H1 (cell line): ENCODE measurements around the gene ADD3. TPM values are rescaled to one million over a fixed set of nuclear protein-coding genes. Genes with fewer than 3 reads are reported as not detected.

Experiments
- CTCF ChIA-PET: fragments of 300-600 bp; sonication (Branson Sonifier 250); formaldehyde crosslinking; loops from one replicate; lab custom pipeline; 2021; ENCODE audit not compliant: partially characterized antibody; lab: Charles Lee
- POLR2A ChIA-PET: fragments of 300-600 bp; sonication (Branson Sonifier 250); formaldehyde crosslinking; loops from one replicate; lab custom pipeline; 2021; ENCODE audit warnings: inconsistent platforms; ENCODE audit not compliant: partially characterized antibody; lab: Charles Lee
- DNase-seq, 2 experiments: peaks; one replicate each; pipeline versions ENCODE4 v3.0.0 to v3.0.0-alpha.2; 2010 to 2022; ENCODE audit warnings: low spot score in 2 of 2, low read depth in 1 of 2, mixed read lengths in 1 of 2
- FAIRE-seq: peaks from 2 replicates; lab custom pipeline; 2011; peaks lifted over from hg19 to GRCh38; lab: Jason Lieb, UNC
- H2AFZ ChIP-seq: 2 replicates; pipeline ENCODE4 v1.8.1; 2012; ENCODE audit warnings: low read length, inconsistent platforms
- H2AK5ac ChIP-seq: 2 replicates; pipeline ENCODE4 v1.6.1; 2013; ENCODE audit warnings: low read depth, low read length
- H2BK120ac ChIP-seq: replicated peaks from 2 replicates; pipeline ENCODE3; 2013; ENCODE audit warnings: low read depth, low read length, inconsistent platforms
- H2BK12ac ChIP-seq: 2 replicates; pipeline ENCODE4 v1.6.1; 2013; ENCODE audit warnings: low read depth, low read length
- H2BK15ac ChIP-seq: 2 replicates; pipeline ENCODE4 v1.6.1; 2013; ENCODE audit warnings: low read length
- H2BK20ac ChIP-seq: 2 replicates; pipeline ENCODE4 v1.6.1; 2013; ENCODE audit warnings: low read length
- H2BK5ac ChIP-seq: 2 replicates; pipeline ENCODE4 v1.6.1; 2013; ENCODE audit warnings: low read depth, low read length
- H3K14ac ChIP-seq: 2 replicates; pipeline ENCODE4 v1.6.1; 2013; ENCODE audit warnings: inconsistent platforms; ENCODE audit not compliant: insufficient read length
- H3K18ac ChIP-seq: 2 replicates; pipeline ENCODE4 v1.6.1; 2013; ENCODE audit warnings: low read length; ENCODE audit errors: extremely low read depth
- H3K23ac ChIP-seq: 2 replicates; pipeline ENCODE4 v1.6.1; 2013; ENCODE audit warnings: inconsistent platforms; ENCODE audit not compliant: insufficient read length
- H3K23me2 ChIP-seq: 2 replicates; pipeline ENCODE4 v1.6.1; 2013; ENCODE audit warnings: low read depth, low read length
- H3K27ac ChIP-seq: 2 replicates; pipeline ENCODE4 v1.6.1; 2011; ENCODE audit warnings: low read depth, low read length, inconsistent platforms
- H3K27me3 ChIP-seq, 4 experiments: replicated peaks in 1 of 4; 1 replicate in 1 of 4; 2 replicates in 3 of 4; pipeline versions ENCODE4 v1.6.1 to v1.8.1; 2011 to 2013; ENCODE audit warnings: low read length in 3 of 4, mild to moderate bottlenecking in 3 of 4, inconsistent platforms in 2 of 4, mixed read lengths in 2 of 4, moderate library complexity in 1 of 4; ENCODE audit not compliant: control insufficient read depth in 3 of 4, insufficient read depth in 3 of 4; ENCODE audit errors: extremely low read depth in 1 of 4
- H3K36me3 ChIP-seq, 4 experiments: 2 replicates each; pipeline versions ENCODE4 v1.6.1 to v1.8.1; 2011 to 2013; ENCODE audit warnings: mild to moderate bottlenecking in 4 of 4, low read length in 3 of 4, moderate library complexity in 2 of 4, control low read depth in 1 of 4, inconsistent platforms in 1 of 4; ENCODE audit not compliant: insufficient read depth in 4 of 4, control insufficient read depth in 2 of 4
- H3K4ac ChIP-seq: replicated peaks from 2 replicates; pipeline ENCODE3; 2013; ENCODE audit warnings: low read length, low read depth, mixed read lengths, inconsistent platforms; ENCODE audit not compliant: insufficient read length
- H3K4me1 ChIP-seq, 4 experiments: replicated peaks in 1 of 4; 1 replicate in 1 of 4; 2 replicates in 3 of 4; pipeline versions ENCODE4 v1.6.1 to v1.8.1; 2011 to 2013; ENCODE audit warnings: low read length in 3 of 4, inconsistent platforms in 2 of 4, mixed read lengths in 1 of 4; ENCODE audit not compliant: insufficient read depth in 4 of 4, control insufficient read depth in 3 of 4
- H3K4me2 ChIP-seq, 2 experiments: 2 replicates each; pipeline versions ENCODE4 v1.6.1 to v1.8.1; 2011 to 2013; ENCODE audit warnings: low read depth in 2 of 2, low read length in 2 of 2, control low read depth in 1 of 2, inconsistent platforms in 1 of 2, mild to moderate bottlenecking in 1 of 2; ENCODE audit not compliant: insufficient read depth in 1 of 2
- H3K4me3 ChIP-seq, 4 experiments: fragments of 200-600, 300-600 bp in 1 of 4; sonication (generic), shearing (Covaris generic), sonication (Bioruptor Twin) in 1 of 4; 2 replicates each; pipeline versions ENCODE4 v1.5.1 to v1.8.1; 2011 to 2016; ENCODE audit warnings: low read length in 4 of 4, low read depth in 3 of 4, control low read depth in 2 of 4, inconsistent platforms in 2 of 4, mild to moderate bottlenecking in 2 of 4, mixed read lengths in 1 of 4, moderate library complexity in 1 of 4; ENCODE audit not compliant: insufficient read depth in 2 of 4; ENCODE audit errors: extremely low read depth in 1 of 4
- H3K56ac ChIP-seq: replicated peaks from 2 replicates; pipeline ENCODE3; 2013; ENCODE audit warnings: low read depth, mild to moderate bottlenecking, mixed read lengths, low read length, inconsistent platforms; ENCODE audit not compliant: insufficient read length
- H3K79me1 ChIP-seq: 2 replicates; pipeline ENCODE4 v1.6.1; 2013; ENCODE audit warnings: low read depth, low read length, control low read depth
- H3K79me2 ChIP-seq, 2 experiments: 2 replicates each; pipeline versions ENCODE4 v1.6.1 to v1.8.1; 2012 to 2013; ENCODE audit warnings: low read length in 2 of 2, mild to moderate bottlenecking in 2 of 2, inconsistent platforms in 1 of 2; ENCODE audit not compliant: insufficient read depth in 2 of 2, control insufficient read depth in 1 of 2
- H3K9ac ChIP-seq, 4 experiments: replicated peaks in 1 of 4; 1 replicate in 1 of 4; 2 replicates in 3 of 4; pipeline versions ENCODE4 v1.6.1 to v1.8.1; 2011 to 2013; ENCODE audit warnings: low read depth in 3 of 4, low read length in 3 of 4, control low read depth in 2 of 4, mild to moderate bottlenecking in 2 of 4, moderate library complexity in 2 of 4, inconsistent platforms in 1 of 4; ENCODE audit errors: extremely low read depth in 1 of 4
- H3K9me3 ChIP-seq, 2 experiments: 2 replicates each; pipeline versions ENCODE4 v1.6.1 to v1.8.1; 2012 to 2013; ENCODE audit warnings: mild to moderate bottlenecking in 2 of 2, moderate library complexity in 2 of 2, control low read depth in 1 of 2, inconsistent platforms in 1 of 2, low read depth in 1 of 2, low read length in 1 of 2, mixed read lengths in 1 of 2; ENCODE audit not compliant: insufficient read depth in 2 of 2
- H4K20me1 ChIP-seq, 2 experiments: replicated peaks in 1 of 2; 2 replicates each; pipeline versions ENCODE3 to v1.8.1; 2011 to 2013; ENCODE audit warnings: inconsistent platforms in 2 of 2, low read length in 2 of 2, mild to moderate bottlenecking in 1 of 2; ENCODE audit not compliant: insufficient read depth in 2 of 2, control insufficient read depth in 1 of 2
- H4K5ac ChIP-seq: 2 replicates; pipeline ENCODE4 v1.6.1; 2013; ENCODE audit warnings: low read length, low read depth, mixed read lengths, inconsistent platforms; ENCODE audit not compliant: insufficient read length
- H4K8ac ChIP-seq: 2 replicates; pipeline ENCODE4 v1.8.0; 2013; ENCODE audit warnings: mild to moderate bottlenecking, moderate library complexity, low read length, inconsistent platforms; ENCODE audit not compliant: insufficient read depth; ENCODE audit errors: extremely low read depth
- H4K91ac ChIP-seq: replicated peaks from 2 replicates; pipeline ENCODE3; 2013; ENCODE audit warnings: low read length, mixed read lengths, inconsistent platforms; ENCODE audit not compliant: insufficient read length
- CHD2 ChIP-seq: IDR thresholded peaks from 2 replicates; pipeline ENCODE4 v1.6.1; 2012; ENCODE audit warnings: low read length, improper control_type of control experiment
- HDAC2 ChIP-seq, 2 experiments: fragments of 300-600 bp in 1 of 2; sonication (generic) in 1 of 2; IDR thresholded peaks; 2 replicates each; pipeline ENCODE4 v1.6.1; 2011 to 2012; ENCODE audit warnings: low read depth in 2 of 2, low read length in 2 of 2, mild to moderate bottlenecking in 2 of 2, moderate library complexity in 2 of 2, borderline replicate concordance in 1 of 2, inconsistent platforms in 1 of 2
- HDAC6 ChIP-seq: IDR thresholded peaks from one replicate; pipeline ENCODE4 v1.7.1; 2012; ENCODE audit warnings: low read depth, mild to moderate bottlenecking, inconsistent platforms, low read length, moderate library complexity
- KDM5A ChIP-seq: fragments of 200-600 bp; IDR thresholded peaks from 2 replicates; pipeline ENCODE4 v1.7.1; 2012; ENCODE audit warnings: mild to moderate bottlenecking, low read length, inconsistent platforms, mixed read lengths
- MAFK ChIP-seq: IDR thresholded peaks from 2 replicates; pipeline ENCODE4 v1.6.1; 2012; ENCODE audit warnings: low read depth, mild to moderate bottlenecking, improper control_type of control experiment, low read length
- POLR2A ChIP-seq, 2 experiments: IDR thresholded peaks; 1 replicate in 1 of 2; 2 replicates in 1 of 2; pipeline ENCODE4 v1.6.1; 2011; ENCODE audit warnings: low read depth in 2 of 2, low read length in 2 of 2, mild to moderate bottlenecking in 2 of 2; ENCODE audit errors: control extremely low read depth in 1 of 2
- SAP30 ChIP-seq: fragments of 300-600 bp; sonication (generic); IDR thresholded peaks from 2 replicates; pipeline ENCODE4 v1.7.1; 2012; ENCODE audit warnings: low read length, moderate library complexity, mild to moderate bottlenecking, inconsistent platforms; ENCODE audit not compliant: insufficient read depth, insufficient replicate concordance
- SIX5 ChIP-seq: IDR thresholded peaks from 2 replicates; pipeline ENCODE4 v1.6.1; 2011; ENCODE audit warnings: mild to moderate bottlenecking, low read depth, low read length
- SP4 ChIP-seq: IDR thresholded peaks from 2 replicates; pipeline ENCODE4 v1.6.1; 2012; ENCODE audit warnings: low read length, inconsistent platforms
- TBP ChIP-seq: IDR thresholded peaks from 2 replicates; pipeline ENCODE4 v1.6.1; 2011; ENCODE audit warnings: low read depth, low read length, improper control_type of control experiment
- WGBS, 2 experiments: shearing (Covaris generic) in 1 of 2; methylation state at CpG; one replicate each; pipeline versions ENCODE4 v1.1.6 to v1.1.7; 2013 to 2015; ENCODE audit warnings: low lambda C conversion rate in 2 of 2, mixed read lengths in 2 of 2, inconsistent platforms in 1 of 2, low coverage in 1 of 2, missing lambda C conversion rate in 1 of 2; ENCODE audit not compliant: insufficient replicate concordance in 2 of 2, insufficient coverage in 1 of 2, insufficient read length in 1 of 2; ENCODE audit errors: extremely low coverage in 1 of 2, missing lambda C conversion rate in 1 of 2; 5-methylcytosine and 5-hydroxymethylcytosine counted together
- polyA plus RNA-seq, 7 experiments: library from polyadenylated mRNA; depleted of rRNA in 3 of 7; stranded (reverse) in 5 of 7; unstranded in 2 of 7; fragments of >200 nt in 5 of 7; fragments of 200-250 nt in 2 of 7; gene quantifications; 1 replicate in 5 of 7; 2 replicates in 1 of 7; 4 replicates in 1 of 7; pipeline versions ENCODE4 v1.2.1 to v1.2.3, GENCODE V29; 2011 to 2013; ENCODE audit warnings: missing spikeins in 2 of 7, mixed read lengths in 2 of 7
- total RNA-seq: library from RNA; stranded (reverse); fragmentation: NEBNext Ultra II Directional; extraction: Animal tissue kit (Norgen Biotek cat#: 25700); gene quantifications from 2 replicates; pipeline ENCODE4 v1.2.1, GENCODE V29; 2021
- TF ChIP-seq, protein P1 (sequence below): IDR thresholded peaks from 2 replicates; pipeline ENCODE4 v1.6.1; 2011; ENCODE audit warnings: low read length, improper control_type of control experiment

Gene ADD3
- total and polyA plus RNA-seq, 2 of the 8 experiments (the other 6 are each of a cell fraction or from before 2014, with no cell fraction given): 44.7 to 85.6 TPM

DNA sequence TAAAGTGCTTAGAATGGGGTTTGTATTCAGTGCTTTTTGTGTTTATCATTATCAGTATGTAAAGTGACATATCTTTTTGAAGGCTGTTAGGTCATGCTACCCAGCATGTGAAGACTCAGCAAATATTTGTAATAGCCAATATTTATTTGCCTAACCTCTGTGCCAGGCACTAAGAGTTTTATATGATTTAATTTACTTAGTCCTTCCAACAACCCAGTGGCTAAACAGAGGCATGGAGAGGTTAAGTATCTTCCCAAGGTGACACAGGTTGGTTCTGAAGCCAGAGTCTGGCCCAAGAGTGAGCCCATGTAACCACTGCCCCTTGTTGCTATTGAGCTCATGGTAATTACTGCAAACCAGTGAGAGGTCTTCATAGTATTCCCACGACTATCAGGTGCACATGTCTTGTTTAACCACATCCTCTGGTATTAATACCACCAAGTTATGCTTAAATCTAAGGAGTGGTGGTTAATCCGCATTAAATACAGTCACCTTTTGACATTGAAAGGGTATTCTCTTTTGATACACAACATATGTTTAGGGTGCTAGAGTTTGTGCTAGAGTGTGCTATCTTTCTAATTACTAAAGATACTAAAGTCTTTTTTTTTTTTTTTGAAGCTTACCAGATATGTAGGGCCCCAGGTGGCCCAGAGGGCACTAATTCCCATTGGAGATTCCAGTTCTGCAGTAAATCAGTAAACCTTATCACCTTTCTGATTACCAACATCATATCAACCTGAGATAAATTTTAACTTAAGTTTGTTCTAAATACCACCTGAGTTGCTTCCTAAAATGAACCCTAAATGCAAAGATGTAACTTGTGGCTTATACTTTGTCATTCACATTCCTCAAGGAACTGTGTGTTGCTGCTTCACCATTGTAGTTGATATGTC lies 2.9 kb downstream of the ADD3 start:
- Histone ChIP-seq H2AK5ac (no peak overlapping the region), H3K79me1 (no peaks in the 10 kb centered on the region; the same call in 1 of the 2 replicates), H3K79me2 (peaks cover 12 to 70% of the 10 kb centered on the region in 2 experiments; a peak in 3 of 4 replicates), H3K56ac (no peak overlapping the region), H2BK12ac (no peak overlapping the region), H3K36me3 (no peaks in the 10 kb centered on the region), H4K8ac (no peak overlapping the region), H3K4me2 (peak overlapping the region; percentile 36 to 79; a peak in 2 of 4 replicates), H3K4me3 (peak overlapping the region in 1 of 4 experiments; percentile 90; a peak in 2 of 8 replicates), H3K18ac (no peak overlapping the region), H4K5ac (no peak overlapping the region), H2BK20ac (no peak overlapping the region), H3K9me3 (no peaks in the 10 kb centered on the region), H3K14ac (no peak overlapping the region), H4K91ac (no peak overlapping the region), H3K23me2 (peaks cover 14% of the 10 kb centered on the region), H3K4me1 (peaks cover 5 to 25% (median 18%) of the 10 kb centered on the region in 4 experiments), H3K9ac (peak overlapping the region in 1 of 4 experiments; percentile 10; a peak in 1 of 7 replicates), H2BK5ac (no peak overlapping the region), H2BK120ac (no peak overlapping the region), H3K27me3 (no peaks in the 10 kb centered on the region), H3K23ac (no peak overlapping the region), H3K4ac (no peak overlapping the region), H3K27ac (no peak overlapping the region), H4K20me1 (peaks cover 0 to 4% of the 10 kb centered on the region in 2 experiments), H2BK15ac (no peak overlapping the region), H2AFZ (no peak overlapping the region)
- CTCF ChIA-PET: interaction anchor here (0.9 to 5.4 kb wide), 8 partner anchors 10 to 196 kb away, joined by 3 to 34 read pairs (median 4); no protein-coding TSS in a partner anchor
- POLR2A ChIA-PET: interaction anchor here (0.8 kb wide), 1 partner anchor 12 kb away, joined by 3 read pairs; no protein-coding TSS in a partner anchor
- FAIRE-seq (no peak), DNase-seq (no peak)
- 72% methylated on average over 2 of the region's 2 CpGs; no CpG with 5 or more reads in 1 of the 2 experiments for WGBS, 2 experiments
- TF ChIP-seq HDAC2 (IDR thresholded peaks at IDR 0.05; ENCODE audit: borderline replicate concordance in 1 of 2, low read depth in 2 of 2, low read length in 2 of 2) (no peak), SAP30 (no peak), TBP (no peak), SP4 (no peak), SIX5 (no peak), POLR2A (IDR thresholded peaks at IDR 0.05; ENCODE audit: control extremely low read depth in 1 of 2, low read depth in 2 of 2, low read length in 2 of 2) (no peak), MAFK (no peak), KDM5A (no peak), CHD2 (no peak), HDAC6 (no peak)
- TF ChIP-seq, protein P1, sequence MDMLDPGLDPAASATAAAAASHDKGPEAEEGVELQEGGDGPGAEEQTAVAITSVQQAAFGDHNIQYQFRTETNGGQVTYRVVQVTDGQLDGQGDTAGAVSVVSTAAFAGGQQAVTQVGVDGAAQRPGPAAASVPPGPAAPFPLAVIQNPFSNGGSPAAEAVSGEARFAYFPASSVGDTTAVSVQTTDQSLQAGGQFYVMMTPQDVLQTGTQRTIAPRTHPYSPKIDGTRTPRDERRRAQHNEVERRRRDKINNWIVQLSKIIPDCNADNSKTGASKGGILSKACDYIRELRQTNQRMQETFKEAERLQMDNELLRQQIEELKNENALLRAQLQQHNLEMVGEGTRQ: no peak
